Measurements from ENCODE around the gene LAMB3. TPM values are rescaled to one million over a fixed set of nuclear protein-coding genes. Genes with fewer than 3 reads are reported as not detected.

The LAMB3 gene
- total RNA-seq, 1 experiment from 2014 or later = 70.2 TPM

DNA sequence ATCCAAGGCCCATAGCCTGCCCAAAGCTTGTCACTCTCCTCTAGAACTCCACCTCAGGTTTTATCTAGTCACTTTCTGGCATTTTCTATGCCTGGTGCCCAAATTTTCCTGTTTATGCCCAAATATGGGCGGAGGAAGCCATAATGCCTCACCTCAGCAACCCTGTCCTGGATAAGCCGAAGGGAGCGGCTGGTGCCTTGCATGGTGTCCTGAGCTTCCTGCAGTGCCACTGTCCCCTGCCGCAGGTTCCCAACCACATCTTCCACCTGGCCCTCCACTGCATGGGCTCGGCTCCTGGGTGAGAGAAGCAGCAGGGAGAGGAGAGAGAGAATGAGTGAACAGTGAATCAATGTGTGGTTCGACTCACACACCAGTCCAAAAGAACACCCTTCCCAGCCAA is 34.5 kb downstream of the LAMB3 start:
- intact Hi-C loops (cut with micrococcal nuclease) = no loop called here
- ChIA-PET POLR2A (no interaction called here), CTCF (no interaction called here), RAD21 (ENCODE audit: low non-redundant PET in 1 of 2, low total read pairs in 2 of 2, uncharacterized antibody in 2 of 2, unreplicated experiment in 2 of 2) (no interaction called here)
- Histone ChIP-seq H3K9me2 (ENCODE audit: insufficient read depth) (no peaks in the 10 kb centered on the region), H3K9me3 (ENCODE audit: control insufficient read depth in 1 of 2, insufficient read depth in 1 of 2, low read depth in 1 of 2, low read length in 2 of 2) (no peaks in the 10 kb centered on the region), H3K9ac (ENCODE audit: low read length) (no peak overlapping the region), H3K79me2 (ENCODE audit: insufficient read depth, low read length) (no peaks in the 10 kb centered on the region), H3K27ac (ENCODE audit: low read depth, low read length) (no peak overlapping the region), H3K4me2 (ENCODE audit: low read length) (no peak overlapping the region), H3K36me3 (ENCODE audit: control insufficient read depth in 1 of 2, insufficient read depth in 2 of 2, low read length in 2 of 2) (peaks cover 0 to 11% of the 10 kb centered on the region in 2 experiments; a peak in 3 of 4 replicates), H3K4me1 (ENCODE audit: control insufficient read depth in 1 of 2, insufficient read depth in 2 of 2, low read length in 2 of 2) (no peaks in the 10 kb centered on the region), H3K27me3 (ENCODE audit: insufficient read depth, low read length) (no peaks in the 10 kb centered on the region), H3K4me3 (replicated peaks in 1 of 2; ENCODE audit: low read depth in 1 of 2, low read length in 2 of 2) (no peak overlapping the region), H4K20me1 (ENCODE audit: insufficient read depth) (no peaks in the 10 kb centered on the region), H2AFZ (ENCODE audit: low read depth, low read length, poor library complexity, severe bottlenecking) (no peak overlapping the region)
- ATAC-seq (no peak), DNase-seq (ENCODE audit: low read depth, low spot score) (no peak)
- BruUV-seq (replicated peaks) = no TSS peak
- TF ChIP-seq SRF (IDR thresholded peaks at IDR 0.05; ENCODE audit: low read depth) = peak; percentile 78
- TF ChIP-seq EZH2 (IDR thresholded peaks at IDR 0.05) = no peak
- TF ChIP-seq SP1 (IDR thresholded peaks at IDR 0.05; ENCODE audit: low read depth) = no peak

DNA sequence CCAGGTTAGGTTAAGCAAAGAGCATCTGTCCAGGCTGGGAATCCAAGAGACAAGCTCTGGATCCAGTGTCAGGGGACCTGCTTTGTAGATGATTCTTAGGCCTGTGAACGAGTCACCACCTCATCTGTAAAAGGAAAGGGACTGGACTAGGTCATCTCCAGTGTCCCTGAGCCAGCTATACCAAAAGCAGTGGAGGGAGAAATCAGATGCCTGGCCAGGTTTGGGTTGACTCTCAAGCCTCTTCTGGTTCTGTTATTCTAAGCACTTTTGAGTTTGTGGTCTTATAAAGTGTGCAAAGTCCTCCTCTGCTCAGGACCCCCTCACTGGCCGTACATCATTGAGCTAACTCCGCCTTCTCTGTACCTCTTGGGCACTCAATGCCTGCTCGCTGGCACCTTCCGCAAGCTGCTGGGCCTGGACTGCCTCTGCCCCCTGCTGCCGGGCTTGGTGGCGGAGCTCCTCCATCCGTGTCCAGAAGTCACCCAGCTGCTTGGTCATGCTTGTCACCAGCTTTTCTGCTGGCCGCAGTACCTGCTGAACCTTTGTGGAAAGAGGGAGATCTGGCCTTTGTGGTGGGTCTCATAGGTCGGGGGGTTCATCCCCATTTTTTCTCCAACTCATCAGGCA is 35.1 kb downstream of the LAMB3 start:
- Histone ChIP-seq H3K4me2 (ENCODE audit: low read length) (no peak overlapping the region), H4K20me1 (ENCODE audit: insufficient read depth) (no peaks in the 10 kb centered on the region)
- CTCF ChIA-PET = no interaction called here

More for the DNA sequence above, 35.1 kb downstream of the LAMB3 start:
- Histone ChIP-seq H3K4me1 (ENCODE audit: control insufficient read depth in 1 of 2, insufficient read depth in 2 of 2, low read length in 2 of 2) (no peaks in the 10 kb centered on the region), H3K36me3 (ENCODE audit: control insufficient read depth in 1 of 2, insufficient read depth in 2 of 2, low read length in 2 of 2) (peaks cover 0 to 11% of the 10 kb centered on the region in 2 experiments; a peak in 3 of 4 replicates), H3K9me2 (ENCODE audit: insufficient read depth) (no peaks in the 10 kb centered on the region), H3K27me3 (ENCODE audit: insufficient read depth, low read length) (no peaks in the 10 kb centered on the region), H3K27ac (ENCODE audit: low read depth, low read length) (no peak overlapping the region), H3K9me3 (ENCODE audit: control insufficient read depth in 1 of 2, insufficient read depth in 1 of 2, low read depth in 1 of 2, low read length in 2 of 2) (no peaks in the 10 kb centered on the region), H2AFZ (ENCODE audit: low read depth, low read length, poor library complexity, severe bottlenecking) (no peak overlapping the region), H3K79me2 (ENCODE audit: insufficient read depth, low read length) (no peaks in the 10 kb centered on the region), H3K9ac (ENCODE audit: low read length) (no peak overlapping the region), H3K4me3 (replicated peaks in 1 of 2; ENCODE audit: low read depth in 1 of 2, low read length in 2 of 2) (no peak overlapping the region)
- ATAC-seq (no peak), DNase-seq (ENCODE audit: low read depth, low spot score) (no peak)
- BruUV-seq (replicated peaks) = no TSS peak
- TF ChIP-seq SP1 (IDR thresholded peaks at IDR 0.05; ENCODE audit: low read depth) (no peak), JUND (IDR thresholded peaks at IDR 0.05) (no peak), CEBPB (IDR thresholded peaks at IDR 0.05; ENCODE audit: low read depth) (no peak), RAD21 (IDR thresholded peaks at IDR 0.05; ENCODE audit: low read depth) (no peak), FOSL1 (IDR thresholded peaks at IDR 0.05; ENCODE audit: low read depth) (no peak), ELF1 (IDR thresholded peaks at IDR 0.05; ENCODE audit: borderline replicate concordance, low read depth) (no peak), EZH2 (IDR thresholded peaks at IDR 0.05) (no peak), EGR1 (IDR thresholded peaks at IDR 0.05; ENCODE audit: low read depth) (no peak), ZNF274 (IDR thresholded peaks at IDR 0.05; ENCODE audit: low read depth, low read length) (no peak), TCF7L2 (IDR thresholded peaks at IDR 0.05; ENCODE audit: borderline replicate concordance, extremely low read depth, insufficient read depth, insufficient read length) (no peak), SRF (IDR thresholded peaks at IDR 0.05; ENCODE audit: low read depth) (no peak)
- TF ChIP-seq, protein P1, sequence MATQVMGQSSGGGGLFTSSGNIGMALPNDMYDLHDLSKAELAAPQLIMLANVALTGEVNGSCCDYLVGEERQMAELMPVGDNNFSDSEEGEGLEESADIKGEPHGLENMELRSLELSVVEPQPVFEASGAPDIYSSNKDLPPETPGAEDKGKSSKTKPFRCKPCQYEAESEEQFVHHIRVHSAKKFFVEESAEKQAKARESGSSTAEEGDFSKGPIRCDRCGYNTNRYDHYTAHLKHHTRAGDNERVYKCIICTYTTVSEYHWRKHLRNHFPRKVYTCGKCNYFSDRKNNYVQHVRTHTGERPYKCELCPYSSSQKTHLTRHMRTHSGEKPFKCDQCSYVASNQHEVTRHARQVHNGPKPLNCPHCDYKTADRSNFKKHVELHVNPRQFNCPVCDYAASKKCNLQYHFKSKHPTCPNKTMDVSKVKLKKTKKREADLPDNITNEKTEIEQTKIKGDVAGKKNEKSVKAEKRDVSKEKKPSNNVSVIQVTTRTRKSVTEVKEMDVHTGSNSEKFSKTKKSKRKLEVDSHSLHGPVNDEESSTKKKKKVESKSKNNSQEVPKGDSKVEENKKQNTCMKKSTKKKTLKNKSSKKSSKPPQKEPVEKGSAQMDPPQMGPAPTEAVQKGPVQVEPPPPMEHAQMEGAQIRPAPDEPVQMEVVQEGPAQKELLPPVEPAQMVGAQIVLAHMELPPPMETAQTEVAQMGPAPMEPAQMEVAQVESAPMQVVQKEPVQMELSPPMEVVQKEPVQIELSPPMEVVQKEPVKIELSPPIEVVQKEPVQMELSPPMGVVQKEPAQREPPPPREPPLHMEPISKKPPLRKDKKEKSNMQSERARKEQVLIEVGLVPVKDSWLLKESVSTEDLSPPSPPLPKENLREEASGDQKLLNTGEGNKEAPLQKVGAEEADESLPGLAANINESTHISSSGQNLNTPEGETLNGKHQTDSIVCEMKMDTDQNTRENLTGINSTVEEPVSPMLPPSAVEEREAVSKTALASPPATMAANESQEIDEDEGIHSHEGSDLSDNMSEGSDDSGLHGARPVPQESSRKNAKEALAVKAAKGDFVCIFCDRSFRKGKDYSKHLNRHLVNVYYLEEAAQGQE (IDR thresholded peaks at IDR 0.05; ENCODE audit: low read depth) = no peak
- RAD21 ChIA-PET (ENCODE audit: low non-redundant PET in 1 of 2, low total read pairs in 2 of 2, uncharacterized antibody in 2 of 2, unreplicated experiment in 2 of 2) = no interaction called here
- intact Hi-C loops (cut with micrococcal nuclease) = no loop called here
- POLR2A ChIA-PET = no interaction called here
